Adrenal gland (tissue), 12 donors: ENCODE measurements around the gene SEC16A. TPM values are rescaled to one million over a fixed set of nuclear protein-coding genes. Genes with fewer than 3 reads are reported as not detected.

Source experiments
- DNase-seq, 7 donors: peaks; one replicate each; pipeline ENCODE4 v3.0.0-alpha.2; 2019 to 2020
- H3K27ac ChIP-seq, 5 donors: fragments of 200-600 bp; sonication (generic) in 4 of 5; 1 replicate in 3 of 5; 2 replicates in 2 of 5; pipeline versions ENCODE4 v1.5.1 to v1.8.0; 2016 to 2020; ENCODE audit warnings: mild to moderate bottlenecking in 1 of 5
- H3K27me3 ChIP-seq: fragments of 200-600 bp; 2 replicates; pipeline ENCODE4 v1.8.0; 2021
- H3K36me3 ChIP-seq, 2 donors: fragments of 200-600 bp; replicated peaks in 1 of 2; 1 replicate in 1 of 2; 2 replicates in 1 of 2; pipeline versions ENCODE4 v1.5.1 to v1.8.0; 2018 to 2022
- H3K4me1 ChIP-seq, 2 donors: fragments of 200-600 bp; replicated peaks in 1 of 2; 1 replicate in 1 of 2; 2 replicates in 1 of 2; pipeline versions ENCODE4 v1.5.1 to v1.8.0; 2018 to 2021
- H3K4me3 ChIP-seq, 4 donors: fragments of 200-600 bp; sonication (generic) in 3 of 4; one replicate each; pipeline ENCODE4 v1.5.1; 2016 to 2018
- H3K9me3 ChIP-seq, 3 donors: fragments of 200-600 bp; sonication (generic) in 1 of 3; replicated peaks in 1 of 3; 1 replicate in 2 of 3; 2 replicates in 1 of 3; pipeline versions ENCODE4 v1.5.1 to v1.8.0; 2016 to 2021
- POLR2A ChIP-seq, 2 donors: fragments of 450-650 bp; IDR thresholded peaks; one replicate each; pipeline ENCODE4 v1.6.1; 2017; ENCODE audit warnings: antibody characterized with exemption in 2 of 2, mild to moderate bottlenecking in 2 of 2, moderate library complexity in 1 of 2
- WGBS, 4 donors: extraction: QIAGEN DNeasy Blood & Tissue Kit in 2 of 4; methylation state at CpG; one replicate each; pipeline versions ENCODE4 v1.1.5 to v1.1.7; 2013 to 2017; 5-methylcytosine and 5-hydroxymethylcytosine counted together
- intact Hi-C, 2 donors: fragments of 100-400 bp; cut with DNase I; formaldehyde crosslinking; loops; one replicate each; pipeline versions ENCODE4 v1.14.1 to v1.15.0; 2022 to 2023
- polyA plus RNA-seq, 3 donors: library from polyadenylated mRNA; stranded (reverse); fragments of 200-250 nt in 2 of 3; fragments of 350-450 nt in 1 of 3; fragmentation: Illumina TruSeq in 1 of 3; extraction: RNeasy Lipid Tissue Mini Kit (QIAGEN cat#74804) in 1 of 3; gene quantifications; one replicate each; pipeline ENCODE4 v1.2.3, GENCODE V29; 2013 to 2014
- total RNA-seq, 9 donors: library from RNA; depleted of rRNA in 4 of 9; stranded (reverse); fragments of >200 nt in 4 of 9; fragments of 120-200 nt in 1 of 9; fragmentation: NEBNext Ultra II Directional in 1 of 9; extraction: Animal tissue kit (Norgen Biotek cat#: 25700) in 1 of 9; gene quantifications; one replicate each; pipeline versions ENCODE4 v1.1.0 to v1.2.4, GENCODE V29; 2013 to 2023
- TF ChIP-seq, protein P1 (sequence below), 6 experiments: fragments of 450-650 bp in 4 of 6; fragments of 200-600 bp in 2 of 6; sonication (generic) in 1 of 6; IDR thresholded peaks; 1 replicate in 5 of 6; 2 replicates in 1 of 6; pipeline versions ENCODE4 v1.5.1 to v1.8.0; 2016 to 2021; ENCODE audit warnings: antibody characterized with exemption in 6 of 6, mild to moderate bottlenecking in 2 of 6, moderate library complexity in 1 of 6
- donor health status: healthy with polysubstance abuse.
- donor health status: Bipolar disorder and iron deficiency.
- donor health status: DM: yes; HTN: yes; CAD: no.
- donor health status: DM: no; HTN: no; CAD: no.
- donor health status: DM: no; HTN: no; CAD: no.
- donor health status: DM: yes; HTN: yes; CAD: no.

The SEC16A gene
- total and polyA plus RNA-seq, 12 donors = 18.8 to 107 (median 56.5) TPM

GRCh38 chr9:136476369-136477150 is 6.3 kb downstream of the SEC16A start:
- H3K4me3 ChIP-seq = no peak overlapping the region
- no peaks in the 10 kb centered on the region for H3K9me3 ChIP-seq
- H3K36me3 ChIP-seq = peaks cover 0 to 61% of the 10 kb centered on the region in 2 donors
- WGBS, 4 donors = 89 to 94% (median 90%) methylated on average over 18 to 25 of the region's 25 CpGs
- intact Hi-C loops = no loop called here
- H3K4me1 ChIP-seq = peaks cover 3 to 5% of the 10 kb centered on the region in 2 donors
- TF ChIP-seq POLR2A (IDR thresholded peaks at IDR 0.05) = no peak
- TF ChIP-seq, protein P1, sequence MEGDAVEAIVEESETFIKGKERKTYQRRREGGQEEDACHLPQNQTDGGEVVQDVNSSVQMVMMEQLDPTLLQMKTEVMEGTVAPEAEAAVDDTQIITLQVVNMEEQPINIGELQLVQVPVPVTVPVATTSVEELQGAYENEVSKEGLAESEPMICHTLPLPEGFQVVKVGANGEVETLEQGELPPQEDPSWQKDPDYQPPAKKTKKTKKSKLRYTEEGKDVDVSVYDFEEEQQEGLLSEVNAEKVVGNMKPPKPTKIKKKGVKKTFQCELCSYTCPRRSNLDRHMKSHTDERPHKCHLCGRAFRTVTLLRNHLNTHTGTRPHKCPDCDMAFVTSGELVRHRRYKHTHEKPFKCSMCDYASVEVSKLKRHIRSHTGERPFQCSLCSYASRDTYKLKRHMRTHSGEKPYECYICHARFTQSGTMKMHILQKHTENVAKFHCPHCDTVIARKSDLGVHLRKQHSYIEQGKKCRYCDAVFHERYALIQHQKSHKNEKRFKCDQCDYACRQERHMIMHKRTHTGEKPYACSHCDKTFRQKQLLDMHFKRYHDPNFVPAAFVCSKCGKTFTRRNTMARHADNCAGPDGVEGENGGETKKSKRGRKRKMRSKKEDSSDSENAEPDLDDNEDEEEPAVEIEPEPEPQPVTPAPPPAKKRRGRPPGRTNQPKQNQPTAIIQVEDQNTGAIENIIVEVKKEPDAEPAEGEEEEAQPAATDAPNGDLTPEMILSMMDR (IDR thresholded peaks at IDR 0.05) = no peak
- no peaks in the 10 kb centered on the region for H3K27me3 ChIP-seq
- H3K27ac ChIP-seq = no peak overlapping the region
- DNase-seq = no peak

GRCh38 chr9:136474974-136475865 is 7.6 kb downstream of the SEC16A start:
- Histone ChIP-seq H3K4me3 (no peak overlapping the region), H3K27ac (no peak overlapping the region), H3K36me3 (peaks cover 0 to 74% of the 10 kb centered on the region in 2 donors), H3K4me1 (peaks cover 0 to 3% of the 10 kb centered on the region in 2 donors), H3K9me3 (no peaks in the 10 kb centered on the region), H3K27me3 (no peaks in the 10 kb centered on the region)
- TF ChIP-seq, protein P1 (IDR thresholded peaks at IDR 0.05) = no peak
- no peak for TF ChIP-seq POLR2A (IDR thresholded peaks at IDR 0.05)
- 90 to 94% (median 94%) methylated on average over 27 to 34 of the region's 34 CpGs for WGBS, 4 donors
- intact Hi-C loops = no loop called here
- no peak for DNase-seq

- TF ChIP-seq POLR2A (IDR thresholded peaks at IDR 0.05) = no peak
- TF ChIP-seq, protein P1 (IDR thresholded peaks at IDR 0.05) = no peak
- peaks cover 0 to 3% of the 10 kb centered on the region in 2 donors for H3K4me1 ChIP-seq
- no peak overlapping the region for H3K27ac ChIP-seq
- no peak overlapping the region for H3K4me3 ChIP-seq
- no peaks in the 10 kb centered on the region for H3K9me3 ChIP-seq
- DNase-seq = no peak
- WGBS, 4 donors = 83 to 88% (median 87%) methylated on average over 19 to 27 of the region's 27 CpGs
- peaks cover 0 to 85% of the 10 kb centered on the region in 2 donors for H3K36me3 ChIP-seq
- intact Hi-C loops = no loop called here
- no peaks in the 10 kb centered on the region for H3K27me3 ChIP-seq
Measured at GRCh38 chr9:136474021-136474640, 8.7 kb downstream of the SEC16A start.

DNA sequence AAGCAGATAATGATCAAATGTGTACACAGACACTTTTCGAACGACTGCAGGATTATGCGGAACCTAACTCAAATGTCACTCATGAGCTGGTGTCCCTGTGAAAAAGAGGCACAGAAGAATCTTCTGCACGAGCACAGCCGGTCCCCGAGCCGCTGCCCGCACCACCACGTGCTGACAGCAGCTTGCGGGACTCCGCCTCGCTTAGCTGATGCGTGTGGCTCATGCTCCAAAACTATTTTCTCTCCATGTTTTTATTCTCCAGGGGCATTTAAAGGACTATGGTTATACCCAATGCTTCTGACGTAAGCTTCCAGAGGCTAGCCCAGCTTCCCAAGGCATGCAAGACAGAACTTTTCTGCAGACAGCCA is 9.5 kb downstream of the SEC16A start:
- H3K4me3 ChIP-seq = no peak overlapping the region
- TF ChIP-seq, protein P1 (IDR thresholded peaks at IDR 0.05) = no peak
- TF ChIP-seq POLR2A (IDR thresholded peaks at IDR 0.05) = no peak
- peaks cover 0 to 89% of the 10 kb centered on the region in 2 donors for H3K36me3 ChIP-seq
- no peak overlapping the region for H3K27ac ChIP-seq
- no peaks in the 10 kb centered on the region for H3K9me3 ChIP-seq
- no peaks in the 10 kb centered on the region for H3K27me3 ChIP-seq
- H3K4me1 ChIP-seq = peaks cover 0 to 3% of the 10 kb centered on the region in 2 donors
- intact Hi-C loops = no loop called here
- WGBS, 4 donors = 94 to 95% (median 95%) methylated on average over 14 of the region's 14 CpGs
- DNase-seq = no peak
